Upper lobe of left lung (tissue), 4 donors: ENCODE results near the gene TRIP10.

Source experiments
- EP300 ChIP-seq, 4 donors: sonication (generic); formaldehyde crosslinking; IDR thresholded peaks; one replicate each; pipeline ENCODE4 v1.5.1; 2017; ENCODE audit warnings: antibody characterized with exemption in 4 of 4, control low read depth in 2 of 4
- POLR2A ChIP-seq, 4 donors: fragments of 450-650 bp; IDR thresholded peaks; one replicate each; pipeline ENCODE4 v1.5.1; 2016 to 2017; ENCODE audit warnings: antibody characterized with exemption in 4 of 4, mild to moderate bottlenecking in 2 of 4
- POLR2AphosphoS5 ChIP-seq, 2 donors: sonication (generic); formaldehyde crosslinking; IDR thresholded peaks; one replicate each; pipeline ENCODE4 v1.5.1; 2017; ENCODE audit warnings: antibody characterized with exemption in 2 of 2
- TF ChIP-seq, protein P1 (sequence below), 6 experiments: fragments of 450-650 bp in 4 of 6; fragments of 200-600 bp in 2 of 6; sonication (generic) in 2 of 6; IDR thresholded peaks; one replicate each; pipeline ENCODE4 v1.5.1; 2016 to 2019; ENCODE audit warnings: antibody characterized with exemption in 6 of 6

DNA sequence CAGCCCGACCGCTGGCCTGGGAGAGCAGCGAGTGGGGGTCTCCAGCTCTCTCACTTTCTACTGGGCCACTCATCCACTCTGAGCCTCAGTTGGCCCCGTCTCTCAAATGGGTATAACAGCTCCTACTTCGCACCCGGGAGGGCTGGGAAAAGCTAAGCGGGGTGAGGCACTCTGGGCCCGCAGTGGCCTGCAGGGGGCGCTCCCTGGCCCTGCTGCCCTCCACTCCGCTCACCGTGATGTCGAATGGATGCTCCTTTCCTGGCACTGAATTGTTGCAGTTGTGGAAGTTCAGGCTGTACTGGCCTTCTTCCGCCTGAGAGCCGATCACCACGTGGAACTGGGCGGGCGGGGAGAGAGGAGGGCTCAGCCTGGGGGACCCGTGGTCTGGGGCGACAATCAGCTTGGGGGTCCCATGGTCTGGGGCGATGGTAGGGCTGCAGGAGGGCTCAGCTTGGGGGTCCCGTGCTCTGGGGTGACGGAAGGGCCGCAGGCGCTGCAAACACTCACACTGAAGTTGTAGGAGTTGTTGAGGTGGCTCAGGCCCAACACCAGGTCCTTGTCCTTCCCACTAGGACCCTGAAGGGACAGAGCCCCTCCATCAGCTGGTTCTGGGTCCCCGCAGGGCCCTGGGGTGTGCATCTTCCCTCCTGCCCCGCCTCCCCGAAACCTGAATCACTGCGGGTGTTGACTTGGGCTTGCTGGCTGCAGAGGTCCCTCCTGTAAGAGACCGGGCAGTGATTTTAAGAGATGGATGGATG is 6.0 kb upstream of the TRIP10 start:
- TF ChIP-seq, protein P1, sequence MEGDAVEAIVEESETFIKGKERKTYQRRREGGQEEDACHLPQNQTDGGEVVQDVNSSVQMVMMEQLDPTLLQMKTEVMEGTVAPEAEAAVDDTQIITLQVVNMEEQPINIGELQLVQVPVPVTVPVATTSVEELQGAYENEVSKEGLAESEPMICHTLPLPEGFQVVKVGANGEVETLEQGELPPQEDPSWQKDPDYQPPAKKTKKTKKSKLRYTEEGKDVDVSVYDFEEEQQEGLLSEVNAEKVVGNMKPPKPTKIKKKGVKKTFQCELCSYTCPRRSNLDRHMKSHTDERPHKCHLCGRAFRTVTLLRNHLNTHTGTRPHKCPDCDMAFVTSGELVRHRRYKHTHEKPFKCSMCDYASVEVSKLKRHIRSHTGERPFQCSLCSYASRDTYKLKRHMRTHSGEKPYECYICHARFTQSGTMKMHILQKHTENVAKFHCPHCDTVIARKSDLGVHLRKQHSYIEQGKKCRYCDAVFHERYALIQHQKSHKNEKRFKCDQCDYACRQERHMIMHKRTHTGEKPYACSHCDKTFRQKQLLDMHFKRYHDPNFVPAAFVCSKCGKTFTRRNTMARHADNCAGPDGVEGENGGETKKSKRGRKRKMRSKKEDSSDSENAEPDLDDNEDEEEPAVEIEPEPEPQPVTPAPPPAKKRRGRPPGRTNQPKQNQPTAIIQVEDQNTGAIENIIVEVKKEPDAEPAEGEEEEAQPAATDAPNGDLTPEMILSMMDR (IDR thresholded peaks at IDR 0.05) = peak in 1 of 6 experiments; percentile 5
- TF ChIP-seq POLR2A (IDR thresholded peaks at IDR 0.05) (no peak), POLR2AphosphoS5 (IDR thresholded peaks at IDR 0.05) (no peak), EP300 (IDR thresholded peaks at IDR 0.05) (no peak)
